A673 (cell line): ENCODE results near the gene NUP210L.

Experiments used
- EZH2 ChIP-seq: fragments of 200-600 bp; sonication (generic); IDR thresholded peaks from 2 replicates; pipeline ENCODE4 v1.6.1; 2017; ENCODE audit warnings: borderline replicate concordance, low read depth, mild to moderate bottlenecking, mixed read lengths, antibody characterized with exemption, low read length; ENCODE audit not compliant: poor library complexity, severe bottlenecking
- TF ChIP-seq, protein P1 (sequence below): fragments of 300-800, 200-600 bp; sonication (generic); conservative IDR thresholded peaks from 2 replicates; pipeline ENCODE4 v1.5.1; 2017; ENCODE audit warnings: low read depth, mild to moderate bottlenecking, antibody characterized with exemption, low read length, moderate library complexity, mixed read lengths

DNA sequence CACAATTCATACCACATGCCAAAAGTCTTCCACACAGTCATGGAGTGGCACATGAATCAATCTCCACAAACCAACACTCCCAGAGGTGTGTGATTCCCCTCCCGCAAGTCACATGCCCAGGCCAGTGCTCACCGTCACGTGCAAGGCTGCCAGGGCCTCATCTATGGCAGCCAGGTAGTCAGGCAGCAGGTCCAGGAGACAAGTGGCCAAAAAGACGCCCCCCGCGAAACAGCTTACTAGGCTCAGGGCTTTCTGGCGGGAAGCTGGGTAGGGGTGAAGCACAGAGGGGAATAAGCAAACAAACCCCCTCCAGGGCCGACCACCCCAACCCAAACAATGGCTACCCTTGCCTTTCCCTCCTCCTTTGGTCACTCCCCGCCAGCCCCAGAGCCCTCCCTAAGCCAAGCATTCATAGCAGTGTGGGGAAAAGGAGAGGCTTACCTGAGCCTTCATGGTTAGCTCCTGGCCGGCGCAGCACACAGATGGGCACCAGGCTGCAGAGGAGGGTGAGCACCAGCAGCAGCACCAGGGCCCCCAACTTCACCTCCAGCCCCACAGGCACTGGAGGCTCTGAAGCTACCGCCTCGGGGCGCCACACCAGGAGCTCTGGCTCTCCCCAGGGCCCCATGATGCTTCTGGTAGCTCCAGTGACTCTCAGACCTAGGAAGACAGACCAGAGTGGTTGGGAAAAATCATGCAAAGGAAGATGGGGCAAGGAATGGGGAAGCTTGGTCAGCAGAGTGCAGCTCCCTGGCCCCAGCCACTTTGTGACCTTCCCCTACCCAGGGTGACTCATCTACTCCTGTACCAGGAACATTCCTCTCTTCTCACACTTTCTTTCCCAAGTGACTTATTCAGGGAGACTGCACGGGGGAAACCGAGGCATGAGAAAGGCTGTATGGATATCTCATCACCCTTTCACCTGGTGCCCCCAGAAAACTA lies 192.5 kb downstream of the NUP210L start:
- TF ChIP-seq, protein P1, sequence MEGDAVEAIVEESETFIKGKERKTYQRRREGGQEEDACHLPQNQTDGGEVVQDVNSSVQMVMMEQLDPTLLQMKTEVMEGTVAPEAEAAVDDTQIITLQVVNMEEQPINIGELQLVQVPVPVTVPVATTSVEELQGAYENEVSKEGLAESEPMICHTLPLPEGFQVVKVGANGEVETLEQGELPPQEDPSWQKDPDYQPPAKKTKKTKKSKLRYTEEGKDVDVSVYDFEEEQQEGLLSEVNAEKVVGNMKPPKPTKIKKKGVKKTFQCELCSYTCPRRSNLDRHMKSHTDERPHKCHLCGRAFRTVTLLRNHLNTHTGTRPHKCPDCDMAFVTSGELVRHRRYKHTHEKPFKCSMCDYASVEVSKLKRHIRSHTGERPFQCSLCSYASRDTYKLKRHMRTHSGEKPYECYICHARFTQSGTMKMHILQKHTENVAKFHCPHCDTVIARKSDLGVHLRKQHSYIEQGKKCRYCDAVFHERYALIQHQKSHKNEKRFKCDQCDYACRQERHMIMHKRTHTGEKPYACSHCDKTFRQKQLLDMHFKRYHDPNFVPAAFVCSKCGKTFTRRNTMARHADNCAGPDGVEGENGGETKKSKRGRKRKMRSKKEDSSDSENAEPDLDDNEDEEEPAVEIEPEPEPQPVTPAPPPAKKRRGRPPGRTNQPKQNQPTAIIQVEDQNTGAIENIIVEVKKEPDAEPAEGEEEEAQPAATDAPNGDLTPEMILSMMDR, result no peak
- no peak for TF ChIP-seq EZH2
